Heart left ventricle (tissue), 16 donors: ENCODE data around the gene EFHC1. TPM values are rescaled to one million over a fixed set of nuclear protein-coding genes. Genes with fewer than 3 reads are reported as not detected.

ENCODE experiments used
- ATAC-seq, 4 donors: fragments of 200-7000 bp; cut with Tn5 transposase; one replicate each; pipeline ENCODE4 v1.9.1; 2020 to 2022; ENCODE audit warnings: moderate library complexity in 4 of 4, mild to moderate bottlenecking in 3 of 4, moderate number of reproducible peaks in 1 of 4
- DNase-seq, 5 donors: peaks; one replicate each; pipeline ENCODE4 v3.0.0-alpha.2; 2020
- H3K27ac ChIP-seq, 12 donors: fragments of 200-600 bp; sonication (generic) in 4 of 12; one replicate each; pipeline versions ENCODE4 v1.5.0 to v1.8.0; 2016 to 2022; ENCODE audit warnings: mild to moderate bottlenecking in 2 of 12
- H3K27me3 ChIP-seq, 9 donors: fragments of 200-600 bp; sonication (generic) in 2 of 9; one replicate each; pipeline versions ENCODE4 v1.5.1 to v1.8.0; 2016 to 2022; ENCODE audit warnings: mild to moderate bottlenecking in 3 of 9
- H3K36me3 ChIP-seq, 9 donors: fragments of 200-600 bp; sonication (generic) in 2 of 9; one replicate each; pipeline versions ENCODE4 v1.5.0 to v1.8.0; 2018 to 2022; ENCODE audit warnings: mild to moderate bottlenecking in 2 of 9
- H3K4me1 ChIP-seq, 12 donors: fragments of 200-600 bp; sonication (generic) in 4 of 12; one replicate each; pipeline versions ENCODE4 v1.5.0 to v1.8.0; 2016 to 2022; ENCODE audit warnings: mild to moderate bottlenecking in 3 of 12
- H3K4me3 ChIP-seq, 12 donors: fragments of 200-600 bp; sonication (generic) in 4 of 12; one replicate each; pipeline versions ENCODE4 v1.5.0 to v1.8.0; 2017 to 2022; ENCODE audit warnings: mild to moderate bottlenecking in 9 of 12, moderate library complexity in 4 of 12
- H3K9me3 ChIP-seq, 12 donors: fragments of 200-600 bp; sonication (generic) in 4 of 12; one replicate each; pipeline versions ENCODE4 v1.5.0 to v1.8.0; 2016 to 2022; ENCODE audit warnings: mild to moderate bottlenecking in 1 of 12
- POLR2A ChIP-seq, 2 donors: fragments of 450-650 bp; IDR thresholded peaks; one replicate each; pipeline ENCODE4 v1.6.1; 2017; ENCODE audit warnings: antibody characterized with exemption in 2 of 2, mild to moderate bottlenecking in 2 of 2, moderate library complexity in 2 of 2
- WGBS, 4 donors: extraction: QIAGEN DNeasy Blood & Tissue Kit in 2 of 4; methylation state at CpG; one replicate each; pipeline versions ENCODE4 v1.1.5 to v1.1.7; 2013 to 2018; 5-methylcytosine and 5-hydroxymethylcytosine counted together
- intact Hi-C, 10 donors: fragments of 100-400 bp; cut with DNase I; formaldehyde crosslinking; loops; one replicate each; pipeline versions ENCODE4 v1.11.1 to v1.14.2; 2022
- polyA plus RNA-seq, 2 donors: library from polyadenylated mRNA; stranded (reverse); fragments of 200-250 nt; gene quantifications; one replicate each; pipeline ENCODE4 v1.2.3, GENCODE V29; 2013
- total RNA-seq, 9 donors: library from RNA; depleted of rRNA in 2 of 9; stranded (reverse); fragments of >200 nt in 2 of 9; fragmentation: NEBNext Ultra II Directional in 3 of 9; extraction: Animal tissue kit (Norgen Biotek cat#: 25700) in 3 of 9; gene quantifications; one replicate each; pipeline versions ENCODE4 v1.1.0 to v1.2.4, GENCODE V29; 2016 to 2023
- TF ChIP-seq, protein P1 (sequence below), 12 donors: fragments of 200-600 bp; sonication (generic) in 4 of 12; IDR thresholded peaks; one replicate each; pipeline versions ENCODE4 v1.5.0 to v1.8.0; 2018 to 2022; ENCODE audit warnings: antibody characterized with exemption in 12 of 12, mild to moderate bottlenecking in 5 of 12
- donor health status: ischemic (EF 13 %, LVEDD 7.1; RV severe dilation, severe dysfunction).
- donor health status: healthy with polysubstance abuse.
- donor health status: DM: no; HTN: yes; CAD: no.
- donor health status: DM: no; HTN: no; CAD: no.
- donor health status: ischemic (EF 25% LVEDD 6.9; RV normal size, moderate dysfunction).
- donor health status: ischemic (EF 25% LVEDD 5.7; RV mildly dilated, moderate dysfunction).
- donor health status: healthy.
- donor health status: DM: yes; HTN: yes; CAD: no.
- donor health status: ischemic (EF 35%, LVEDD 5.7; RV mildly dilated, moderate dysfunction).
- donor health status: nonischemic (EF 11% LVEDD 7.7; RV severe dilation, severe dysfunction).
- donor health status: DM: yes; HTN: yes; CAD: no.
- donor health status: PGD.
- donor health status: ischemic (EF 29% LVEDD 5.4; RV normal size, mild dysfunction).
- donor health status: nonischemic (EF 23%, LVEDD 6.1; RV moderate dilation, normal function).

EFHC1 gene
- total and polyA plus RNA-seq, 11 donors: 2.6 to 14.4 (median 4.3) TPM

DNA sequence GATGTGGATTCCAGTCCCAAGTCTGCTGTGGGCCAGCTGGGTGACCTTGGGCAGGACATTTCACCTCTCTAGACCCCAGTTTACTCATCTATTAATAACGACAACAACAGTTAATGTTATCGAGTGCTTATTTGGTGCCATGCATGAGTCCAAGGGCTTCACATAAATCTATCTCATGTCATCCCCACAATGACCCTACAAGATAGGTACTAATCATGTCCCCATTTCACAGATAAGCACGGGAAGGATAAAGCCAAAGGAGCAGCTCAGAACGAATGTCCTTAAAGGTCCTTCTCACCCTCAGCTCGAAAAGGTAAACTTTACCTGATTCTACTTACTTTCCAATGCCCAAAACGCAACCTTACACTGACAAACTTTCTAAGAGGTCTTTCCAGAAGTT lies 121.0 kb downstream of the EFHC1 start:
- no peak for DNase-seq
- no peak for ATAC-seq
- Histone ChIP-seq H3K4me1 (peaks cover 2 to 88% (median 65%) of the 10 kb centered on the region in 12 donors), H3K36me3 (no peaks in the 10 kb centered on the region), H3K9me3 (no peaks in the 10 kb centered on the region), H3K27me3 (no peaks in the 10 kb centered on the region), H3K4me3 (no peak overlapping the region), H3K27ac (no peak overlapping the region)
- WGBS, 4 donors: 62 to 69% (median 67%) methylated on average over 6 of the region's 6 CpGs
- intact Hi-C loops: no loop called here
- TF ChIP-seq, protein P1, sequence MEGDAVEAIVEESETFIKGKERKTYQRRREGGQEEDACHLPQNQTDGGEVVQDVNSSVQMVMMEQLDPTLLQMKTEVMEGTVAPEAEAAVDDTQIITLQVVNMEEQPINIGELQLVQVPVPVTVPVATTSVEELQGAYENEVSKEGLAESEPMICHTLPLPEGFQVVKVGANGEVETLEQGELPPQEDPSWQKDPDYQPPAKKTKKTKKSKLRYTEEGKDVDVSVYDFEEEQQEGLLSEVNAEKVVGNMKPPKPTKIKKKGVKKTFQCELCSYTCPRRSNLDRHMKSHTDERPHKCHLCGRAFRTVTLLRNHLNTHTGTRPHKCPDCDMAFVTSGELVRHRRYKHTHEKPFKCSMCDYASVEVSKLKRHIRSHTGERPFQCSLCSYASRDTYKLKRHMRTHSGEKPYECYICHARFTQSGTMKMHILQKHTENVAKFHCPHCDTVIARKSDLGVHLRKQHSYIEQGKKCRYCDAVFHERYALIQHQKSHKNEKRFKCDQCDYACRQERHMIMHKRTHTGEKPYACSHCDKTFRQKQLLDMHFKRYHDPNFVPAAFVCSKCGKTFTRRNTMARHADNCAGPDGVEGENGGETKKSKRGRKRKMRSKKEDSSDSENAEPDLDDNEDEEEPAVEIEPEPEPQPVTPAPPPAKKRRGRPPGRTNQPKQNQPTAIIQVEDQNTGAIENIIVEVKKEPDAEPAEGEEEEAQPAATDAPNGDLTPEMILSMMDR (IDR thresholded peaks at IDR 0.05): no peak
- no peak for TF ChIP-seq POLR2A (IDR thresholded peaks at IDR 0.05)

DNA sequence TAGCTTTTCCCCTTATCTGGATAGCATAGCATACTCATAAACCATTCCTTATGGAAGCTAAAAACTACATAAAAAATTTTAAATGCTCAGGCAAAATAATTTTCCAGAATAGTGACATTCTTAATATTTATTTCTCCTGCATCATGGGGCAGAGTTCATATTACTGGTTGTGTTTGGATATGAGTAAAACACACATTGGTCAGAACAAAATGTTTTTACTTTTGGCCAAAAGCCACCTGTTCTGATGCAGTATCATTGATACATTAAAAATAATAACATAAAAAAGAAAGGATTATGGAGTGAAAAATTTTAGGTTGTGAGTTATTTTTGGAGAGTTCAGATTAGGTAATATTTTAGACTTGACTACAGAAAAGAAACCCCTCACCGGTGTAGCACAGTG lies 123.1 kb downstream of the EFHC1 start:
- Histone ChIP-seq H3K9me3 (no peaks in the 10 kb centered on the region), H3K36me3 (no peaks in the 10 kb centered on the region), H3K27me3 (no peaks in the 10 kb centered on the region), H3K4me1 (peaks cover 8 to 89% (median 72%) of the 10 kb centered on the region in 12 donors), H3K27ac (peak overlapping the region in 6 of 12 donors; percentile 19 to 49 (median 36)), H3K4me3 (no peak overlapping the region)
- ATAC-seq (no peak), DNase-seq (no peak)
- TF ChIP-seq, protein P1 (IDR thresholded peaks at IDR 0.05): no peak
- no peak for TF ChIP-seq POLR2A (IDR thresholded peaks at IDR 0.05)
- 35 to 55% (median 37%) methylated on average over 1 of the region's 1 CpG for WGBS, 4 donors
- intact Hi-C loops: no loop called here

DNA sequence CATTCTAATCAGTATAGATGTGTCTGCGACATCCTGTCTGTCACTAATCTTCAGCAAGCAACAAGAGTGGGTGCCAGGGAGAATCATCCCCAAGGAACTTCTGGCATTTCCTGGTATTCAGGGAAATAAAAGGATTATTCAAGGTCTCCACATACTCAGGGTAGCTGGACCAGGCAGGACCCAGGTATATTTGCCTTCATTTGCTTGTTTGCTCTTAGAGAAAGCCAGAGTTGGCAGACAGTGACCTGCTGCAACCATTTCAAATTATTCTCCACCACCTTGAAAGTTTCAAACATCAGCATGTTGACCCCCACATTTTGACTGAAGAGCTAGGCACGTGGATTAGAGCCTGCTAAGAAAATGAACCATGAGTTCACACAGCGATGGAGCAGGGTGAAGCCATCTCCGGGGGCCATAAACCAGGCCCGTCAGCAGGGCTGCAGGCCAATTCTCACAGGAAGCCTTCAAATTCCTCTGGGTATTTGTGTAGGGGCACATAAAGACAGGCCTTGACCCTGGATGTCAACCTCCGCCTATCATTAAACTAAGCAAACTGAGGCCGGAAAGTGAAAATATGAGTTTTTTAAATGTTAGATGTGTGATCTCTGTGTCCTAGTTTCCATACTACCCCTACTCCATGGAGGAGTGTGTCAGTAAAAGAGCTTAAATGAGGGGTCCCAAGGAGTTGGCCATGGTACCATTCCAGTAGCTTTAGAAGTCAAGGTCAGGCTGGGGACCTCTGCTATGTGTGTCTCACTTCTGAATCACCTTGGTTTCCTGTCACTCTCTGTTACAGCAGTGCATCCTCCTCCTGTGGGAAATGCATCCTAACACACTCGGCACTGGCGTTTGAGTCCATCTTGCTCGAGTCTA lies 123.8 kb downstream of the EFHC1 start:
- Histone ChIP-seq H3K9me3 (no peaks in the 10 kb centered on the region), H3K36me3 (no peaks in the 10 kb centered on the region), H3K4me1 (peaks cover 8 to 89% (median 71%) of the 10 kb centered on the region in 12 donors), H3K27ac (peak overlapping the region in 9 of 12 donors; percentile 5 to 50 (median 35)), H3K4me3 (no peak overlapping the region), H3K27me3 (no peaks in the 10 kb centered on the region)
- 43 to 55% (median 51%) methylated on average over 10 of the region's 10 CpGs for WGBS, 4 donors
- peak in 2 of 4 donors; percentile 19 to 65 for ATAC-seq
- intact Hi-C loops: no loop called here
- TF ChIP-seq, protein P1 (IDR thresholded peaks at IDR 0.05): no peak
- TF ChIP-seq POLR2A (IDR thresholded peaks at IDR 0.05): no peak
- peak in 2 of 5 donors; percentile 34 to 48 for DNase-seq

DNA sequence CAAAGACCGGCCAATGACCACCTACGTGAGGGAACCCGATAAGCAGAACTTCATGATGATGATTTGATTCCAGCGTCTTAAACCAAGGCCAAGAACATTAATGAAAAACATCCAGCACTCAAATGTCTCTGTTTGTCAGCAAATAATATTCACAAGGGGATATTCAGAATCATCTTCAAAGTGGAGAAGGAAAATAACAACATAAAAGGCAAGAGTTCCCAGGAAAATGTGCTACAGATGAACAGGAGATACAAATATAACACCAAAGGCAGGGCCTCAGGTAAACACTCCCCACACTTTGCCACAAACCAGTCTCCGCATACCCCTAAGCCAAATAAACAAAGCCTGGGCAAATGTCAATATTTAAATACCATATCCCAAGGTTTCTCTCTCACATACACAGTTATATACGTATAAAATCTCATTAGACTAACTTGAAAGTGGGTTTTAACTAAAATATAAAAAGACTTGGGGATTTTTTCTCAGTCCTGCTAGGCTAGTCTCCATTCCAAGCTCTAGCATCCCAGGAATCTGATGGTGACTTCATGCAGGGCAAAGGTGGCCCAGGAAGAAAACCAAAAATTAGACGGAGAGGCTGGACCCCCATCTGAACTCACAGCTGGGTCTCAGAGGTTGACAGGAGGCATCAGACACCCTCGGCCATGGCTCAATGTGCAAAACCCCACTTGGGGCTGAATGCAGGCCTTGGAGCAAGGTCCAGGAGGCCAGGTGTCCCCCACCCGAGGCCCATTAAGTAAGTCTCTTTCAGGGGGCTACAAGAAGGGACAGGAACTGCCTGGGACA lies 124.7 kb downstream of the EFHC1 start:
- intact Hi-C loops: no loop called here
- no peak for ATAC-seq
- no peak overlapping the region for H3K4me3 ChIP-seq
- TF ChIP-seq, protein P1 (IDR thresholded peaks at IDR 0.05): no peak
- H3K36me3 ChIP-seq: peaks cover 0 to 3% (median 0%) of the 10 kb centered on the region in 9 donors
- no peaks in the 10 kb centered on the region for H3K27me3 ChIP-seq
- H3K4me1 ChIP-seq: peaks cover 8 to 89% (median 72%) of the 10 kb centered on the region in 12 donors
- WGBS, 4 donors: 81 to 88% (median 85%) methylated on average over 9 of the region's 9 CpGs
- H3K27ac ChIP-seq: peak overlapping the region in 6 of 12 donors; percentile 5 to 50 (median 40)
- DNase-seq: no peak
- H3K9me3 ChIP-seq: no peaks in the 10 kb centered on the region
